ENCODE data around the gene LEPROT.

LEPROT gene

DNA sequence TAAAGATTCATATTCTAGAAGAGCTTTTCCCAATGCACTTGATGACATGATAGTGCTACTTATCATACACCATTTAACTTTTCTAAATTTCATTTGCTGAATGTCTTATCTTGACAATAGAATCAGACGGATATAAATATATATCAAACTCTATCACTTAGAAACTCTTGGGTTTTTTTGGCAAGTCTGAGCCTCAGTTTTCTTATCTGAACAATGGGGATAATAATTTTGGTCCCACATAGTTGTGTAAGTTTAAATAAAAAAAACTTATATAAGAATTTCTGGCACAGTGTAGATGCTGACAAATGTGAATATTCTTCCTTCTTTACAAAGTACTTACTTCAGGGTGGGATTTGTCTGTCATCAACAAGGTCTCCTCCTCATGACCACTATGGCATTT, 21.5 kb upstream of the LEPROT start:
- Histone ChIP-seq H3K9me3 (ENCODE audit: insufficient read depth, low read length) (no peaks in the 10 kb centered on the region; the same call in 1 of the 2 replicates), H3K27me3 (ENCODE audit: insufficient read depth, insufficient read length) (no peaks in the 10 kb centered on the region), H3K4me1 (ENCODE audit: insufficient read depth, insufficient read length) (no peaks in the 10 kb centered on the region), H3K4me3 (ENCODE audit: insufficient read length, low read depth) (no peak overlapping the region), H3K9ac (ENCODE audit: insufficient read length, low read depth) (no peak overlapping the region), H3K36me3 (ENCODE audit: insufficient read depth, insufficient read length, low read length) (peaks cover 10% of the 10 kb centered on the region)
- DNase-seq (ENCODE audit: low read depth, low spot score) = no peak
- TF ChIP-seq ZNF274 (IDR thresholded peaks at IDR 0.05; ENCODE audit: low read depth, low read length) (no peak), SUZ12 (IDR thresholded peaks at IDR 0.05; ENCODE audit: extremely low read depth, insufficient read depth, insufficient read length) (no peak), YY1 (IDR thresholded peaks at IDR 0.05; ENCODE audit: insufficient read depth, insufficient read length) (no peak)

DNA sequence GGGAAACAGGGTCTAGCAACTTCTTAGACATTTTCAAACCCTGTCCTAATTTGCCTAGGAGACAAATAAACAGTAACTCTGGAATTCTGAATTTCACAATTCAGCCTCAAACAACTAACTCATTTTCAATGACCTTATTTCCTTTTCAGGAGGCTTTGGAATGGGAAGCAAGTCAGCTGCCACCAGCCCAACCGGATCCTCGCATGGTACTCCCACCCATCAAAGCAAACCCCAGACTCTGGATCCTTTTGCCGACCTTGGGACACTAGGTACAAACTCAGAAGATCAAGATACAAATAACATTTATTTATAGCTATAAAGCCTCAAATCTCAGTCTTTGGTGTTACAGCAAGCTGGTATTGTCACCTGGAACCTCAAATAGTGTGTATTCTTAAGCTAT, 18.9 kb upstream of the LEPROT start:
- H3K4me1 ChIP-seq (ENCODE audit: insufficient read depth, insufficient read length) = no peaks in the 10 kb centered on the region
- H3K27me3 ChIP-seq (ENCODE audit: insufficient read depth, insufficient read length) = no peaks in the 10 kb centered on the region
- H3K9me3 ChIP-seq (ENCODE audit: insufficient read depth, low read length) = no peaks in the 10 kb centered on the region; the same call in 1 of the 2 replicates
- no peak for DNase-seq (ENCODE audit: low read depth, low spot score)
- TF ChIP-seq YY1 (IDR thresholded peaks at IDR 0.05; ENCODE audit: insufficient read depth, insufficient read length) (no peak), SUZ12 (IDR thresholded peaks at IDR 0.05; ENCODE audit: extremely low read depth, insufficient read depth, insufficient read length) (no peak), ZNF274 (IDR thresholded peaks at IDR 0.05; ENCODE audit: low read depth, low read length) (no peak)
- H3K4me3 ChIP-seq (ENCODE audit: insufficient read length, low read depth) = no peak overlapping the region
- H3K9ac ChIP-seq (ENCODE audit: insufficient read length, low read depth) = no peak overlapping the region
- H3K36me3 ChIP-seq (ENCODE audit: insufficient read depth, insufficient read length, low read length) = peaks cover 9% of the 10 kb centered on the region

DNA sequence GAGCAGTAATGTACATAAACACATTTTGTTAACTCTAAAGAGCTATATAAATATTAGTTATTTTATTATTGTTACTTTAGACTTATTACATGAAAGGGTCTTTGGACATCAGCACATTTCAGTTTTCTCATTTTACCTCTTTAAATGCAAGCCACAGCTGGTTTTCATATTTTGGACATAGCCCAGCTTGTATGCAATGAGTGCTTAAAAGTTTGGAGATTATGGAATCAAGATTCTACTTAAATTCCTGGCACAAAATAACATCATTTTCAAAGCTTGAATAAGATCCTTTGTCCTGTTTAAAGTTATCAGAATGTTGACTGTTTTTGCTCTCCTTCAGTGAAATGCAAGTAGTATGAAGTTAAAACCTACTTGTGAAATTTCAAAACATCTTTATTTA, 15.5 kb upstream of the LEPROT start:
- H3K9ac ChIP-seq (ENCODE audit: insufficient read length, low read depth) = no peak overlapping the region
- no peaks in the 10 kb centered on the region for H3K27me3 ChIP-seq (ENCODE audit: insufficient read depth, insufficient read length)
- H3K4me3 ChIP-seq (ENCODE audit: insufficient read length, low read depth) = no peak overlapping the region
- H3K4me1 ChIP-seq (ENCODE audit: insufficient read depth, insufficient read length) = no peaks in the 10 kb centered on the region
- H3K9me3 ChIP-seq (ENCODE audit: insufficient read depth, low read length) = no peaks in the 10 kb centered on the region
- peaks cover 11% of the 10 kb centered on the region for H3K36me3 ChIP-seq (ENCODE audit: insufficient read depth, insufficient read length, low read length)
- no peak for TF ChIP-seq ZNF274 (IDR thresholded peaks at IDR 0.05; ENCODE audit: low read depth, low read length)
- no peak for TF ChIP-seq YY1 (IDR thresholded peaks at IDR 0.05; ENCODE audit: insufficient read depth, insufficient read length)
- no peak for TF ChIP-seq SUZ12 (IDR thresholded peaks at IDR 0.05; ENCODE audit: extremely low read depth, insufficient read depth, insufficient read length)
- DNase-seq (ENCODE audit: low read depth, low spot score) = no peak

DNA sequence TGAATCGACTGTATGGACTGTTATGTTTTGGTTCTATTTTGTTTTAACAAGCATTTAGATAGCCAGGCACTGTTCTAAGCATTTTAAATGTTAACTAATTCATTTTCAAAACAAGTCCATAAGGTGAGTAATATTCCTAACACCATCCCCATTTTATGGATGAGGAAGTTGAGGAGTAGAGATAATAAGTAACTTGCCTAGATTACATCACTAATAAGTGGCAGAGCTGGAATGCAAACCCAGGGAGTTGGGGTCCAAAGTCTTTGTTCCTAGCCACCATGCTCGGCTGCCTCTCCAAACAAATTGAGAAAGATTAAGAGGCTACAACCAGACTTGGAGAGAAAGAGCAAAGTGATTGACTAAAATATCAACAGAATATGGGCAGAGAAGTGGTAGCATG, 12.6 kb upstream of the LEPROT start:
- Histone ChIP-seq H3K9me3 (ENCODE audit: insufficient read depth, low read length) (no peaks in the 10 kb centered on the region), H3K4me1 (ENCODE audit: insufficient read depth, insufficient read length) (no peaks in the 10 kb centered on the region), H3K4me3 (ENCODE audit: insufficient read length, low read depth) (no peak overlapping the region), H3K27me3 (ENCODE audit: insufficient read depth, insufficient read length) (no peaks in the 10 kb centered on the region), H3K36me3 (ENCODE audit: insufficient read depth, insufficient read length, low read length) (peaks cover 6% of the 10 kb centered on the region), H3K9ac (ENCODE audit: insufficient read length, low read depth) (no peak overlapping the region)
- DNase-seq (ENCODE audit: low read depth, low spot score) = no peak
- TF ChIP-seq YY1 (IDR thresholded peaks at IDR 0.05; ENCODE audit: insufficient read depth, insufficient read length) (no peak), SUZ12 (IDR thresholded peaks at IDR 0.05; ENCODE audit: extremely low read depth, insufficient read depth, insufficient read length) (no peak), ZNF274 (IDR thresholded peaks at IDR 0.05; ENCODE audit: low read depth, low read length) (no peak)

DNA sequence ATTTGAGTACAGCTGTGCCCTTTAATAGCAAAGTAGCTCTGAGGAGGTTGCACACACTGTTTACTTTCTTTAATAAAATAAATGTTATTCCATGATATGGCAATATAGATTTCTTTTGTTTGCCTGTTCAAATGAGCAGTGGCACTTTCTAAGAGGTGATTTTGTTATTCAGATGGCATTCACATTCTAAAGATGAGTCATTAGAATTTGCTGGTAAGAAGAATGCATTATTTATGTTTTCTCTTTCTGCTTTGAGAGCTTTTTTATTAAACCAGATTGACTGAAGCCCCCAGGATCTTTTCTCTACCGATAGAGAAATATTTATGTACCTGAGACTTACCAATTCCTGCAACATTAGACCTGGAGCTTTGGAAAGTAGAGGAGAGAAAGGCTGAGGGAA, 11.2 kb upstream of the LEPROT start:
- H3K4me3 ChIP-seq (ENCODE audit: insufficient read length, low read depth) = no peak overlapping the region
- TF ChIP-seq ZNF274 (IDR thresholded peaks at IDR 0.05; ENCODE audit: low read depth, low read length) (no peak), SUZ12 (IDR thresholded peaks at IDR 0.05; ENCODE audit: extremely low read depth, insufficient read depth, insufficient read length) (no peak), YY1 (IDR thresholded peaks at IDR 0.05; ENCODE audit: insufficient read depth, insufficient read length) (no peak)
- H3K9ac ChIP-seq (ENCODE audit: insufficient read length, low read depth) = no peak overlapping the region
- no peak for DNase-seq (ENCODE audit: low read depth, low spot score)
- H3K36me3 ChIP-seq (ENCODE audit: insufficient read depth, insufficient read length, low read length) = peaks cover 6% of the 10 kb centered on the region
- H3K4me1 ChIP-seq (ENCODE audit: insufficient read depth, insufficient read length) = no peaks in the 10 kb centered on the region
- no peaks in the 10 kb centered on the region for H3K9me3 ChIP-seq (ENCODE audit: insufficient read depth, low read length)
- H3K27me3 ChIP-seq (ENCODE audit: insufficient read depth, insufficient read length) = no peaks in the 10 kb centered on the region

DNA sequence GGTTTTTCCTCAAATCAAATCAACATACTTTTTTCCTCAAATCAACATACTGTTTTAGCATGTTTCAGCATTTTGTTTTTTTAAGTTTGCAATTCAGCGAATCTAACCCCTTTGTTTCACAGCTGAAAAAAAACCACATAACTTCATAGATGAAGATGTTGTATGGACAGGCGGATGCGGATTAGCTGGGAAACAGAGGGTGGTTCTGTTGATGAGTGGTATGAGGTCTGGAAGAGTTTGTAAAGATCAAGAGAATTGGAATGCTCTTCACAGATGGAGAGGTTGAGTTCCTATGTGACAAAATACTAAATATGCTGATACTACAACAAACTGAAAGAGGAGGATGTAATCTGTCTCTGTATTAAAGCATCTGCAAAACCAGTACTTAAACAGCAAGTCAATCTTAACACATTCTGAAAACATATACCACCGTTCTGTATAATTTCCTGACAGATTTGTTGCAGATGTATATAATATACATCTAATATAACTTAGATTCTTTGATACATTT, 10.6 kb upstream of the LEPROT start:
- no peak for TF ChIP-seq SUZ12 (IDR thresholded peaks at IDR 0.05; ENCODE audit: extremely low read depth, insufficient read depth, insufficient read length)
- TF ChIP-seq YY1 (IDR thresholded peaks at IDR 0.05; ENCODE audit: insufficient read depth, insufficient read length) = no peak
- TF ChIP-seq ZNF274 (IDR thresholded peaks at IDR 0.05; ENCODE audit: low read depth, low read length) = no peak
- Histone ChIP-seq H3K9me3 (ENCODE audit: insufficient read depth, low read length) (no peaks in the 10 kb centered on the region), H3K36me3 (ENCODE audit: insufficient read depth, insufficient read length, low read length) (peaks cover 6% of the 10 kb centered on the region), H3K4me1 (ENCODE audit: insufficient read depth, insufficient read length) (no peaks in the 10 kb centered on the region), H3K9ac (ENCODE audit: insufficient read length, low read depth) (no peak overlapping the region), H3K27me3 (ENCODE audit: insufficient read depth, insufficient read length) (no peaks in the 10 kb centered on the region), H3K4me3 (ENCODE audit: insufficient read length, low read depth) (no peak overlapping the region)
- DNase-seq (ENCODE audit: low read depth, low spot score) = no peak

DNA sequence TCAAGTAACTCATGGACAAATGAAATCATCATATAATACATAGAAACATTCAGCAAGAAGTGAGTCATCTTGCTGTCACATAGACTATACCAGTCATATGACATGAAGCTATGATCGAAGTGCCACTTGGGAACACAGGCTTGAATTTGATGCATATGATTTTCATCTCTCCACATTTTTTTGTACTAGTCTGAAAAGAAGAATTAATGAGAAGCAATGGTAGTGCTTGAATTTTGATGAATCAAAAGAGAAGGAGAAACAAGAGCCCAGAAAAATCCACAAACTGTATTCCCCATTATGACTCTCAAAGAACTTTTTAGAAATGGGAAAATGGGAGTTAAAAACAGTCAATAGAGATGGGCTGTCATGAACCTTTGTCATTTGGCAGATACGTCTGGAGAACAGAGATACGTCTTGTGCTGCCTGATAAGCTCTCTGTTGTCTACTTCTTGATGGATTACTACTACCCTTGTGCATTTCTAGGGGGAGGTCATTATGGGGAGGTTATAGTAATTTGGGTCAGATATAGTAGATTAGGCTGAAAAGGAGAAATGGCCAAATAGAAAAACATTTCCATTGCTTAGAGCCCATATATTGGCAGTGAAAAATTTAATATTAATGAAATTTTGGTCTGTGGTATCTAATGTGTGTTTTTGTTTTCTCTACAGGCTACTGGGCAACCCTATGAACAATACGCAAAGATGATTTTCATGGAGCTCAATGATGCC, 8.0 kb upstream of the LEPROT start:
- Histone ChIP-seq H3K36me3 (ENCODE audit: insufficient read depth, insufficient read length, low read length) (peaks cover 2% of the 10 kb centered on the region), H3K9ac (ENCODE audit: insufficient read length, low read depth) (no peak overlapping the region), H3K9me3 (ENCODE audit: insufficient read depth, low read length) (no peaks in the 10 kb centered on the region), H3K4me3 (ENCODE audit: insufficient read length, low read depth) (no peak overlapping the region), H3K4me1 (ENCODE audit: insufficient read depth, insufficient read length) (peaks cover 3% of the 10 kb centered on the region), H3K27me3 (ENCODE audit: insufficient read depth, insufficient read length) (no peaks in the 10 kb centered on the region)
- no peak for TF ChIP-seq SUZ12 (IDR thresholded peaks at IDR 0.05; ENCODE audit: extremely low read depth, insufficient read depth, insufficient read length)
- TF ChIP-seq YY1 (IDR thresholded peaks at IDR 0.05; ENCODE audit: insufficient read depth, insufficient read length) = no peak
- TF ChIP-seq ZNF274 (IDR thresholded peaks at IDR 0.05; ENCODE audit: low read depth, low read length) = no peak
- no peak for DNase-seq (ENCODE audit: low read depth, low spot score)
